ENCODE results near the gene CTR9.

The CTR9 gene

GRCh38 chr11:10774811-10775210 is 23.8 kb downstream of the CTR9 start:
- Histone ChIP-seq H2BK5ac (ENCODE audit: low read depth, low read length, poor library complexity, severe bottlenecking) (no peak overlapping the region), H3K14ac (ENCODE audit: low read length in 2 of 2) (no peak overlapping the region), H2BK12ac (ENCODE audit: low read length in 2 of 2) (no peak overlapping the region), H3K4me3 (ENCODE audit: insufficient read depth in 1 of 2, low read depth in 1 of 2, low read length in 2 of 2) (no peak overlapping the region), H3K18ac (ENCODE audit: low read depth in 1 of 2, low read length in 2 of 2) (no peak overlapping the region), H4K8ac (ENCODE audit: low read length) (no peak overlapping the region), H3K27me3 (ENCODE audit: control insufficient read depth in 1 of 2, insufficient read depth in 1 of 2, low read length in 2 of 2) (no peaks in the 10 kb centered on the region), H2BK120ac (ENCODE audit: low read depth, low read length) (no peak overlapping the region), H3K79me1 (replicated peaks; ENCODE audit: low read length, poor library complexity, severe bottlenecking) (peaks cover 3% of the 10 kb centered on the region), H3K9ac (ENCODE audit: low read length) (no peak overlapping the region), H3K36me3 (ENCODE audit: control insufficient read depth in 1 of 2, insufficient read depth in 2 of 2, low read depth in 1 of 2, low read length in 2 of 2) (peaks cover 6 to 26% of the 10 kb centered on the region in 2 experiments), H3K27ac (ENCODE audit: low read length, poor library complexity, severe bottlenecking) (no peak overlapping the region), H3K9me3 (ENCODE audit: control insufficient read depth, low read length) (no peaks in the 10 kb centered on the region), H2AK5ac (ENCODE audit: low read length, severe bottlenecking) (no peak overlapping the region), H2AFZ (ENCODE audit: low read depth, low read length) (no peak overlapping the region), H4K91ac (ENCODE audit: low read length) (no peak overlapping the region), H3K23ac (ENCODE audit: low read length in 2 of 2) (no peak overlapping the region), H3K4me1 (ENCODE audit: control insufficient read depth, insufficient read depth, low read depth, low read length) (no peaks in the 10 kb centered on the region), H3K4me2 (ENCODE audit: low read length, poor library complexity, severe bottlenecking) (no peak overlapping the region), H3K4ac (ENCODE audit: low read depth in 1 of 2, low read length in 2 of 2) (no peak overlapping the region), H2BK15ac (ENCODE audit: low read depth, poor library complexity, severe bottlenecking) (no peak overlapping the region)
- no peak for DNase-seq
- WGBS = 25% methylated on average over 1 of the region's 2 CpGs

- WGBS = 95% methylated on average over 3 of the region's 3 CpGs
- no peak overlapping the region for H3K18ac ChIP-seq (ENCODE audit: low read depth in 1 of 2, low read length in 2 of 2)
Observed at GRCh38 chr11:10777393-10777793, 26.3 kb downstream of the CTR9 start.

DNA sequence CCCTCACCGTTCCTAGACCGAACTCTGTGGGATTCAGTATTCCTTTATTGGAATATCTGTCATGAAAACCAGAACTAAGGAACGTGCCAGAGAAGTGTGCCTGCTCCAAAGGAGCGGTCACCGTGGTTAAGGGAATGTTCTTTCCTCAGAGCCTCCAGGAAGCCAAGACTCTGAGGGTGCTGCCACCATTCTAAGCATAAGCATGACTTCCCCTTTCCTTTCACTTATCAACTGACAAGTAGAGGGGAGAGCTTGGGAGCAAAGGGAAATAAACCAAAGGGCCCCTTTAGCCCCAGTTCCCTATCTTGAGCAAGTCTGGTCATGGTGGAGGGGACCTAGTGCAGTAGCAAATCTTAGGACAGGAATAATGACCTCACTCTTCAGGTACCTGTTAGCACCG is 26.8 kb downstream of the CTR9 start:
- no peak overlapping the region for H2BK12ac ChIP-seq (ENCODE audit: low read length in 2 of 2)
- H2AK5ac ChIP-seq (ENCODE audit: low read length, severe bottlenecking) = no peak overlapping the region
- no peak overlapping the region for H3K18ac ChIP-seq (ENCODE audit: low read depth in 1 of 2, low read length in 2 of 2)
- H2BK5ac ChIP-seq (ENCODE audit: low read depth, low read length, poor library complexity, severe bottlenecking) = no peak overlapping the region
- H3K79me1 ChIP-seq (replicated peaks; ENCODE audit: low read length, poor library complexity, severe bottlenecking) = peaks cover 1% of the 10 kb centered on the region
- no peaks in the 10 kb centered on the region for H3K4me1 ChIP-seq (ENCODE audit: control insufficient read depth, insufficient read depth, low read depth, low read length)
- peak overlapping the region in 1 of 2 experiments; percentile 43 for H3K4me3 ChIP-seq (ENCODE audit: insufficient read depth in 1 of 2, low read depth in 1 of 2, low read length in 2 of 2)
- H4K91ac ChIP-seq (ENCODE audit: low read length) = no peak overlapping the region
- H3K14ac ChIP-seq (ENCODE audit: low read length in 2 of 2) = no peak overlapping the region
- H2AFZ ChIP-seq (ENCODE audit: low read depth, low read length) = no peak overlapping the region
- peak overlapping the region; percentile 90 for H3K9ac ChIP-seq (ENCODE audit: low read length)
- H2BK120ac ChIP-seq (ENCODE audit: low read depth, low read length) = no peak overlapping the region
- no peaks in the 10 kb centered on the region for H3K27me3 ChIP-seq (ENCODE audit: control insufficient read depth in 1 of 2, insufficient read depth in 1 of 2, low read length in 2 of 2)
- H4K8ac ChIP-seq (ENCODE audit: low read length) = no peak overlapping the region
- H2BK15ac ChIP-seq (ENCODE audit: low read depth, poor library complexity, severe bottlenecking) = no peak overlapping the region
- WGBS = 74% methylated on average over 6 of the region's 6 CpGs
- H3K23ac ChIP-seq (ENCODE audit: low read length in 2 of 2) = no peak overlapping the region
- no peak overlapping the region for H3K4me2 ChIP-seq (ENCODE audit: low read length, poor library complexity, severe bottlenecking)
- peaks cover 11 to 22% of the 10 kb centered on the region in 2 experiments for H3K36me3 ChIP-seq (ENCODE audit: control insufficient read depth in 1 of 2, insufficient read depth in 2 of 2, low read depth in 1 of 2, low read length in 2 of 2)
- no peak overlapping the region for H3K4ac ChIP-seq (ENCODE audit: low read depth in 1 of 2, low read length in 2 of 2)
- DNase-seq = peak; percentile 62
- H3K27ac ChIP-seq (ENCODE audit: low read length, poor library complexity, severe bottlenecking) = no peak overlapping the region
- no peaks in the 10 kb centered on the region for H3K9me3 ChIP-seq (ENCODE audit: control insufficient read depth, low read length)

More at GRCh38 chr11:10777393-10777793, 26.3 kb downstream of the CTR9 start:
- Histone ChIP-seq H3K23ac (ENCODE audit: low read length in 2 of 2) (no peak overlapping the region), H3K36me3 (ENCODE audit: control insufficient read depth in 1 of 2, insufficient read depth in 2 of 2, low read depth in 1 of 2, low read length in 2 of 2) (peaks cover 11 to 26% of the 10 kb centered on the region in 2 experiments), H3K4ac (ENCODE audit: low read depth in 1 of 2, low read length in 2 of 2) (no peak overlapping the region), H4K8ac (ENCODE audit: low read length) (no peak overlapping the region), H4K91ac (ENCODE audit: low read length) (no peak overlapping the region), H3K9ac (ENCODE audit: low read length) (peak overlapping the region; percentile 90), H3K4me3 (ENCODE audit: insufficient read depth in 1 of 2, low read depth in 1 of 2, low read length in 2 of 2) (peak overlapping the region in 1 of 2 experiments; percentile 43), H3K27me3 (ENCODE audit: control insufficient read depth in 1 of 2, insufficient read depth in 1 of 2, low read length in 2 of 2) (no peaks in the 10 kb centered on the region), H3K27ac (ENCODE audit: low read length, poor library complexity, severe bottlenecking) (no peak overlapping the region), H2AFZ (ENCODE audit: low read depth, low read length) (no peak overlapping the region), H3K9me3 (ENCODE audit: control insufficient read depth, low read length) (no peaks in the 10 kb centered on the region), H2BK15ac (ENCODE audit: low read depth, poor library complexity, severe bottlenecking) (no peak overlapping the region), H3K14ac (ENCODE audit: low read length in 2 of 2) (no peak overlapping the region), H2AK5ac (ENCODE audit: low read length, severe bottlenecking) (no peak overlapping the region), H2BK5ac (ENCODE audit: low read depth, low read length, poor library complexity, severe bottlenecking) (no peak overlapping the region), H3K4me1 (ENCODE audit: control insufficient read depth, insufficient read depth, low read depth, low read length) (no peaks in the 10 kb centered on the region), H2BK12ac (ENCODE audit: low read length in 2 of 2) (no peak overlapping the region), H3K79me1 (replicated peaks; ENCODE audit: low read length, poor library complexity, severe bottlenecking) (peaks cover 2% of the 10 kb centered on the region), H2BK120ac (ENCODE audit: low read depth, low read length) (no peak overlapping the region), H3K4me2 (ENCODE audit: low read length, poor library complexity, severe bottlenecking) (no peak overlapping the region)
- no peak for DNase-seq

DNA sequence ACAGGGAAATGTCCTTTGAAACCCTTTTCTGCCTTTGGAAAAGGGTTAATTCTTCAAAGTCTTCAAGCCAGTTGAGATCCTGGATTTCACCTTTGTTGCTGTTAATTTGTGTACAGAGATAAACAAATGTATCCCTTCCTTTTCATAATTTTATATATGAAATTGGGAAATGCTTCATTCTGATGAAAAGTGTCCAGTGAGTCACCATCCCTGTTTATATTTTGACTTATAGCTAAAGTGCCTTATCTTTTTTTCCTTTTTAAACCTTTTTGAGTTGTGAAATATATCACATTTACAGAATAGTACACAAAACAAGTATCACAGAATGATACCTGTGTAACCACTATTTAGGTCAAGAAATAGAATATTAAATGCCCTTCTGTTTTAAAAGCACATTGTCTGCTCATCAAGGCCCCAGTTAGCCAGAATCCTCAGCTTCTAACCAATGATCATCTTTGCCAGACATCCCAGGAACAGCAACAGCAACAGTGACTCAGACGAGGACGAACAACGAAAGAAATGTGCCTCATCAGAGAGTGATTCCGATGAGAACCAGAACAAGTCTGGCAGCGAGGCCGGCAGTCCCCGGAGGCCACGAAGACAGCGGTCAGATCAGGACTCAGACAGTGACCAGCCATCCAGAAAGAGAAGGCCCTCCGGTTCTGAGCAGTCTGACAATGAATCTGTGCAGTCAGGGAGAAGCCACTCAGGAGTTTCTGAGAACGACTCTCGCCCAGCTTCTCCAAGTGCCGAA is 27.3 kb downstream of the CTR9 start:
- Histone ChIP-seq H2BK15ac (ENCODE audit: low read depth, poor library complexity, severe bottlenecking) (no peak overlapping the region), H3K79me1 (replicated peaks; ENCODE audit: low read length, poor library complexity, severe bottlenecking) (no peaks in the 10 kb centered on the region), H3K14ac (ENCODE audit: low read length in 2 of 2) (no peak overlapping the region), H2AFZ (ENCODE audit: low read depth, low read length) (no peak overlapping the region), H4K8ac (ENCODE audit: low read length) (peak overlapping the region; percentile 30), H3K4me1 (ENCODE audit: control insufficient read depth, insufficient read depth, low read depth, low read length) (no peaks in the 10 kb centered on the region), H2BK12ac (ENCODE audit: low read length in 2 of 2) (no peak overlapping the region), H3K36me3 (ENCODE audit: control insufficient read depth in 1 of 2, insufficient read depth in 2 of 2, low read depth in 1 of 2, low read length in 2 of 2) (peaks cover 11 to 21% of the 10 kb centered on the region in 2 experiments), H3K9me3 (ENCODE audit: control insufficient read depth, low read length) (no peaks in the 10 kb centered on the region), H3K27ac (ENCODE audit: low read length, poor library complexity, severe bottlenecking) (peak overlapping the region; percentile 8), H3K4ac (ENCODE audit: low read depth in 1 of 2, low read length in 2 of 2) (no peak overlapping the region), H3K9ac (ENCODE audit: low read length) (peak overlapping the region; percentile 90), H4K91ac (ENCODE audit: low read length) (no peak overlapping the region), H3K4me3 (ENCODE audit: insufficient read depth in 1 of 2, low read depth in 1 of 2, low read length in 2 of 2) (peak overlapping the region in 1 of 2 experiments; percentile 56), H3K18ac (ENCODE audit: low read depth in 1 of 2, low read length in 2 of 2) (peak overlapping the region; percentile 37 to 59), H2BK120ac (ENCODE audit: low read depth, low read length) (no peak overlapping the region), H3K23ac (ENCODE audit: low read length in 2 of 2) (no peak overlapping the region), H3K27me3 (ENCODE audit: control insufficient read depth in 1 of 2, insufficient read depth in 1 of 2, low read length in 2 of 2) (no peaks in the 10 kb centered on the region), H2BK5ac (ENCODE audit: low read depth, low read length, poor library complexity, severe bottlenecking) (no peak overlapping the region), H2AK5ac (ENCODE audit: low read length, severe bottlenecking) (no peak overlapping the region), H3K4me2 (ENCODE audit: low read length, poor library complexity, severe bottlenecking) (no peak overlapping the region)
- WGBS = 8% methylated on average over 13 of the region's 13 CpGs
- peak; percentile 98 for DNase-seq

All from mesenchymal stem cell (in vitro differentiated cells and primary cell).